Measurements from ENCODE around the gene UBXN1. TPM values are rescaled to one million over a fixed set of nuclear protein-coding genes. Genes with fewer than 3 reads are reported as not detected.

The UBXN1 gene
- polyA plus RNA-seq, 2 of the 4 experiments (the other 2 are of a cell fraction): 117 to 120 TPM

- H3K27ac ChIP-seq: peak overlapping the region; percentile 94 to 97
- WGBS (ENCODE audit: missing lambda C conversion rate): 28% methylated on average over 11 of the region's 11 CpGs
- H3K9me3 ChIP-seq: no peaks in the 10 kb centered on the region
- TF ChIP-seq JUNB (IDR thresholded peaks at IDR 0.05): no peak
- H3K4me2 ChIP-seq: peak overlapping the region; percentile 96
- H3K4me3 ChIP-seq: peak overlapping the region; percentile 79
- POLR2A ChIA-PET: interaction anchor here (0.7 to 2.0 kb wide), 6 partner anchors 10 to 82 kb away, joined by 3 to 35 read pairs (median 12); partner anchors contain the start of genes B3GAT3, C11orf98, CSKMT and HNRNPUL2
- H3K4me1 ChIP-seq: peaks cover 15% of the 10 kb centered on the region
- DNase-seq (ENCODE audit: low read depth in 1 of 2, low spot score in 1 of 2) (no peak), ATAC-seq (peak in 1 of 2 experiments; percentile 2; a peak in 3 of 6 replicates), FAIRE-seq (no peak)
- CTCF ChIA-PET: interaction anchor here (0.7 to 1.6 kb wide), 5 partner anchors 11 to 266 kb away, joined by 3 to 6 read pairs (median 3); partner anchors contain the start of gene EML3
Measured at GRCh38 chr11:62645671-62645945, 33.3 kb downstream of the UBXN1 start.

- WGBS (ENCODE audit: missing lambda C conversion rate): 92% methylated on average over 8 of the region's 8 CpGs
- CTCF ChIA-PET: interaction anchor here (0.6 to 0.7 kb wide), 2 partner anchors 22 to 101 kb away, joined by 3 read pairs; partner anchors contain the start of gene B3GAT3
- Histone ChIP-seq H3K9me3 (no peaks in the 10 kb centered on the region), H3K4me2 (peak overlapping the region; percentile 96; the same call in 1 of the 3 replicates), H3K4me1 (peaks cover 15% of the 10 kb centered on the region), H3K27ac (no peak overlapping the region), H3K4me3 (no peak overlapping the region)
- DNase-seq (ENCODE audit: low read depth in 1 of 2, low spot score in 1 of 2) (no peak), ATAC-seq (no peak), FAIRE-seq (no peak)
- no peak for TF ChIP-seq MYC (IDR thresholded peaks at IDR 0.05; ENCODE audit: borderline replicate concordance, low read length)
- POLR2A ChIA-PET: interaction anchor here (1.1 to 1.5 kb wide), 2 partner anchors 9 to 23 kb away, joined by 4 to 5 read pairs; partner anchors contain the start of genes B3GAT3 and INTS5
Measured at GRCh38 chr11:62644220-62644619, 34.7 kb downstream of the UBXN1 start.

GRCh38 chr11:62632492-62632891 lies 46.4 kb downstream of the UBXN1 start:
- Histone ChIP-seq H3K4me3 (no peak overlapping the region), H3K9me3 (no peaks in the 10 kb centered on the region), H3K27ac (no peak overlapping the region), H3K4me2 (no peak overlapping the region), H3K4me1 (no peaks in the 10 kb centered on the region)
- DNase-seq (ENCODE audit: low read depth in 1 of 2, low spot score in 1 of 2): no peak
- ATAC-seq: no peak
- FAIRE-seq: no peak
- TF ChIP-seq RFX5 (IDR thresholded peaks at IDR 0.05) (no peak), EHMT2 (IDR thresholded peaks at IDR 0.05; ENCODE audit: low read depth) (no peak), SREBF2 (IDR thresholded peaks at IDR 0.05) (no peak), HDAC2 (IDR thresholded peaks at IDR 0.05) (no peak), CHD4 (IDR thresholded peaks at IDR 0.05; ENCODE audit: borderline replicate concordance) (no peak), MAX (IDR thresholded peaks at IDR 0.05) (no peak), RAD21 (conservative IDR thresholded peaks at IDR 0.05 in 1 of 2, IDR thresholded peaks at IDR 0.05 in 1 of 2) (no peak), POLR2A (IDR thresholded peaks at IDR 0.05; ENCODE audit: low read length) (no peak), HES2 (IDR thresholded peaks at IDR 0.05) (no peak), NFE2L2 (conservative IDR thresholded peaks at IDR 0.05; ENCODE audit: low read length) (no peak), JUN (IDR thresholded peaks at IDR 0.05) (no peak), NR3C1 (IDR thresholded peaks at IDR 0.05) (no peak)
- WGBS (ENCODE audit: missing lambda C conversion rate): 88% methylated on average over 6 of the region's 6 CpGs
- ChIA-PET CTCF (interaction anchor here (0.7 to 2.1 kb wide), 3 partner anchors 17 to 89 kb away, joined by 3 to 6 read pairs (median 3); no protein-coding TSS in a partner anchor), POLR2A (no interaction called here)

- no peak overlapping the region for H3K27ac ChIP-seq
- POLR2A ChIA-PET: no interaction called here
- H3K9me3 ChIP-seq: no peaks in the 10 kb centered on the region
- FAIRE-seq: no peak
- CTCF ChIA-PET: interaction anchor here (0.6 to 1.8 kb wide), 5 partner anchors 11 to 33 kb away, joined by 3 to 5 read pairs (median 3); partner anchors contain the start of gene EML3
- no peak overlapping the region for H3K4me2 ChIP-seq
- no peaks in the 10 kb centered on the region for H3K4me1 ChIP-seq
- no peak for TF ChIP-seq EHMT2 (IDR thresholded peaks at IDR 0.05; ENCODE audit: low read depth)
- TF ChIP-seq HDAC2 (IDR thresholded peaks at IDR 0.05): no peak
- TF ChIP-seq ELK1 (IDR thresholded peaks at IDR 0.05; ENCODE audit: low read depth, low read length): no peak
- TF ChIP-seq SREBF2 (IDR thresholded peaks at IDR 0.05): no peak
- no peak for TF ChIP-seq REST (IDR thresholded peaks at IDR 0.05)
- no peak for TF ChIP-seq FOXS1 (CRISPR knock-in tag; IDR thresholded peaks at IDR 0.05)
- TF ChIP-seq RAD21 (conservative IDR thresholded peaks at IDR 0.05 in 1 of 2, IDR thresholded peaks at IDR 0.05 in 1 of 2): no peak
- no peak for TF ChIP-seq CTCF (IDR thresholded peaks at IDR 0.05)
- no peak for TF ChIP-seq USF2 (IDR thresholded peaks at IDR 0.05)
- no peak for TF ChIP-seq GATA3 (IDR thresholded peaks at IDR 0.05; ENCODE audit: borderline replicate concordance)
- ATAC-seq: peak; percentile 42 to 64; a peak in 4 of 6 replicates
- peak in 1 of 2 experiments; percentile 36 for DNase-seq (ENCODE audit: low read depth in 1 of 2, low spot score in 1 of 2)
- 88% methylated on average over 3 of the region's 3 CpGs for WGBS (ENCODE audit: missing lambda C conversion rate)
- no peak overlapping the region for H3K4me3 ChIP-seq
Measured at GRCh38 chr11:62627713-62628112, 51.2 kb downstream of the UBXN1 start.

Data from A549 (cell line).